WTC11 (cell line): ENCODE measurements around the gene NBL1. TPM values are rescaled to one million over a fixed set of nuclear protein-coding genes. Genes with fewer than 3 reads are reported as not detected.

Experiments
- ATAC-seq: fragments of 200-7000 bp; cut with Tn5 transposase; 2 replicates; pipeline ENCODE4 v1.10.0; 2021; ENCODE audit warnings: mild to moderate bottlenecking, moderate library complexity
- CTCF ChIA-PET: fragments of 300-600 bp; sonication (Branson Sonifier 250); formaldehyde crosslinking; loops from one replicate; lab custom pipeline; 2021; ENCODE audit warnings: antibody characterized with exemption; lab: Charles Lee
- POLR2A ChIA-PET: fragments of 350-600 bp; sonication (Branson Sonifier 250); formaldehyde crosslinking; loops from one replicate; lab custom pipeline; 2021; ENCODE audit warnings: antibody characterized with exemption; lab: Charles Lee
- DNase-seq: peaks from one replicate; pipeline ENCODE4 v3.0.0; 2021; ENCODE audit warnings: low spot score
- H3K27ac Mint-ChIP-seq: 2 replicates; pipeline ENCODE4 v1.8.0; 2021; ENCODE audit warnings: mixed read lengths
- H3K27me3 Mint-ChIP-seq: 2 replicates; pipeline ENCODE4 v1.8.0; 2021; ENCODE audit warnings: low read depth, mild to moderate bottlenecking, moderate library complexity, mixed read lengths
- H3K36me3 Mint-ChIP-seq: 2 replicates; pipeline ENCODE4 v1.8.0; 2021; ENCODE audit warnings: mixed read lengths
- H3K4me1 Mint-ChIP-seq: 2 replicates; pipeline ENCODE4 v1.8.0; 2022; ENCODE audit warnings: mixed read lengths
- H3K4me3 Mint-ChIP-seq: 2 replicates; pipeline ENCODE4 v1.8.0; 2021; ENCODE audit warnings: mild to moderate bottlenecking, moderate library complexity, mixed read lengths
- H3K9me3 Mint-ChIP-seq: 2 replicates; pipeline ENCODE4 v1.8.0; 2021; ENCODE audit warnings: mixed read lengths
- AR ChIP-seq: fragments of 250-450 bp; sonication (Bioruptor Pico); IDR thresholded peaks from 2 replicates; pipeline ENCODE4 v1.9.0; 2021; ENCODE audit warnings: mild to moderate bottlenecking
- ATF1 ChIP-seq: sonication (generic); formaldehyde crosslinking; IDR thresholded peaks from 2 replicates; pipeline ENCODE4 v1.8.1; 2023; ENCODE audit warnings: mild to moderate bottlenecking, moderate library complexity, missing genetic modification reagents
- ATF2 ChIP-seq: sonication (generic); formaldehyde crosslinking; IDR thresholded peaks from 2 replicates; pipeline ENCODE4 v1.8.1; 2022; ENCODE audit warnings: low read depth, missing genetic modification reagents, borderline replicate concordance
- ESRRA ChIP-seq: sonication (generic); formaldehyde crosslinking; IDR thresholded peaks from 2 replicates; pipeline ENCODE4 v1.8.1; 2022; ENCODE audit warnings: mild to moderate bottlenecking, missing genetic modification reagents, borderline replicate concordance
- IRF1 ChIP-seq: sonication (generic); formaldehyde crosslinking; IDR thresholded peaks from 2 replicates; pipeline ENCODE4 v1.8.0; 2023; ENCODE audit warnings: missing genetic modification reagents
- KAT7 ChIP-seq: sonication (generic); formaldehyde crosslinking; IDR thresholded peaks from 2 replicates; pipeline ENCODE4 v1.8.1; 2023; ENCODE audit warnings: missing genetic modification reagents, mild to moderate bottlenecking, borderline replicate concordance
- MYBL2 ChIP-seq: sonication (generic); formaldehyde crosslinking; IDR thresholded peaks from 2 replicates; pipeline ENCODE4 v1.8.1; 2023; ENCODE audit warnings: mild to moderate bottlenecking, moderate library complexity, missing genetic modification reagents
- NFYB ChIP-seq: sonication (generic); formaldehyde crosslinking; conservative IDR thresholded peaks from 2 replicates; pipeline ENCODE4 v1.8.0; 2022; ENCODE audit warnings: low read depth, missing genetic modification reagents
- OVOL2 ChIP-seq: fragments of 250-450 bp; sonication (Bioruptor Pico); IDR thresholded peaks from 2 replicates; pipeline ENCODE4 v1.9.0; 2021; ENCODE audit warnings: mild to moderate bottlenecking, borderline replicate concordance
- PRRX2 ChIP-seq: fragments of 250-450 bp; sonication (Bioruptor Pico); IDR thresholded peaks from 2 replicates; pipeline ENCODE4 v1.8.0; 2021; ENCODE audit warnings: mild to moderate bottlenecking
- RELA ChIP-seq: sonication (generic); formaldehyde crosslinking; IDR thresholded peaks from 2 replicates; pipeline ENCODE4 v1.8.1; 2022; ENCODE audit warnings: missing genetic modification reagents, mild to moderate bottlenecking, borderline replicate concordance
- SMAD4 ChIP-seq: sonication (generic); formaldehyde crosslinking; IDR thresholded peaks from 2 replicates; pipeline ENCODE4 v1.8.0; 2022; ENCODE audit warnings: mild to moderate bottlenecking, missing genetic modification reagents
- TEAD1 ChIP-seq: sonication (generic); formaldehyde crosslinking; IDR thresholded peaks from 2 replicates; pipeline ENCODE4 v1.8.0; 2022; ENCODE audit warnings: mild to moderate bottlenecking, missing genetic modification reagents
- ZMAT4 ChIP-seq: fragments of 250-450 bp; sonication (Bioruptor Pico); IDR thresholded peaks from 2 replicates; pipeline ENCODE4 v1.9.0; 2021; ENCODE audit warnings: mild to moderate bottlenecking
- ZNF219 ChIP-seq: sonication (generic); formaldehyde crosslinking; IDR thresholded peaks from 2 replicates; pipeline ENCODE4 v1.8.0; 2023; ENCODE audit warnings: missing genetic modification reagents, mild to moderate bottlenecking, borderline replicate concordance
- ZNF232 ChIP-seq: sonication (generic); formaldehyde crosslinking; IDR thresholded peaks from 2 replicates; pipeline ENCODE4 v1.8.0; 2022; ENCODE audit warnings: mild to moderate bottlenecking, missing genetic modification reagents
- ZNF263 ChIP-seq: sonication (generic); formaldehyde crosslinking; IDR thresholded peaks from 2 replicates; pipeline ENCODE4 v1.8.1; 2022; ENCODE audit warnings: low read depth, mild to moderate bottlenecking, moderate library complexity, missing genetic modification reagents
- ZNF416 ChIP-seq: fragments of 250-450 bp; sonication (Bioruptor Pico); IDR thresholded peaks from 2 replicates; pipeline ENCODE4 v1.9.0; 2021; ENCODE audit warnings: mild to moderate bottlenecking, inconsistent platforms
- ZNF423 ChIP-seq: fragments of 250-450 bp; sonication (Bioruptor Pico); IDR thresholded peaks from 2 replicates; pipeline ENCODE4 v2.1.2; 2022; ENCODE audit warnings: mild to moderate bottlenecking, moderate library complexity
- ZNF671 ChIP-seq: fragments of 250-450 bp; sonication (Bioruptor Pico); IDR thresholded peaks from 2 replicates; pipeline ENCODE4 v1.8.0; 2021; ENCODE audit warnings: mild to moderate bottlenecking
- total RNA-seq: library from RNA; stranded (reverse); gene quantifications from 3 replicates; pipeline ENCODE4 v1.2.3, GENCODE V29; 2021
- TF ChIP-seq, protein P1 (sequence below): sonication (generic); formaldehyde crosslinking; IDR thresholded peaks from 2 replicates; pipeline ENCODE4 v1.8.0; 2022; ENCODE audit warnings: mild to moderate bottlenecking, missing genetic modification reagents
- TF ChIP-seq, protein P2 (sequence below): sonication (generic); formaldehyde crosslinking; IDR thresholded peaks from 2 replicates; pipeline ENCODE4 v1.8.0; 2022; ENCODE audit warnings: missing genetic modification reagents

NBL1 gene
- total RNA-seq, 1 experiment from 2014 or later = 17.1 TPM

DNA sequence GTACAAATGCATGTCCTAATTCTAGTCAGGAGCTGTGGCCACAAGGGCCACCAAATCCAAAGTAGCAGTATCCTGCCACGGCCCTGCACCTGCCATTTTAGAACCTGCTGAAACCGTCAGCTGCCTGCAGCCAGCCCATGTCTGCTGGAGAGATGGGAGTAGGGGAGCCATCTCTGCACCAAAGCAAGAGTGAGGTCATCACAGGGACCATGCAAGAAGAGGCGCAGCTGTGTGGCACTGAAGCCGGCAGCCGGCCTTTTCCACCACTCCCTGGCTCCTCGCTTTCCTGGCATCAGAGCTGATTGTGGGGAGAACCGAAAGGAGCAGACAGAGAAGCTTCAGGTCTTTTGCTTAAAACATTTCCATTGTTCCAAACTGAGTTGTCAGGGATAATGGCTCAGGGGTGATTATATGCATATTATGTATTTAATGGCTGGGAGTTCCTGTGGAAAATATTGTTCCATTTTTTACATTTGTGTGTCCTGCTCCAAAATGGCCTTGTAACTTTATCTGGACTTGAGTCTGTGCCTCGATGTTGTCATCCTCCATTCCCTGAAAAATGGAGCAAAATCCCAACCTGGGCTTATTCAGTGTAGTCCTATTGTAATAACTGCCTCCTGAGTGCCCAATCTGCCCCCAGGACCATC lies 18.7 kb upstream of the NBL1 start:
- Mint-ChIP-seq H3K4me1 (peaks cover 17% of the 10 kb centered on the region), H3K9me3 (no peaks in the 10 kb centered on the region), H3K27ac (no peak overlapping the region), H3K4me3 (no peak overlapping the region), H3K27me3 (no peaks in the 10 kb centered on the region; the same call in 1 of the 2 replicates), H3K36me3 (peaks cover 17% of the 10 kb centered on the region)
- ChIA-PET CTCF (no interaction called here), POLR2A (no interaction called here)
- no peak for ATAC-seq
- no peak for TF ChIP-seq ATF1 (CRISPR knock-in tag)
- no peak for TF ChIP-seq RELA (CRISPR knock-in tag)
- no peak for TF ChIP-seq ZNF671 (CRISPR knock-in tag)
- TF ChIP-seq ZNF416 = no peak
- TF ChIP-seq NFYB (CRISPR knock-in tag) = no peak
- TF ChIP-seq ESRRA (CRISPR knock-in tag) = no peak
- no peak for TF ChIP-seq TEAD1 (CRISPR knock-in tag)
- no peak for TF ChIP-seq ZNF232 (CRISPR knock-in tag)
- TF ChIP-seq, protein P1, sequence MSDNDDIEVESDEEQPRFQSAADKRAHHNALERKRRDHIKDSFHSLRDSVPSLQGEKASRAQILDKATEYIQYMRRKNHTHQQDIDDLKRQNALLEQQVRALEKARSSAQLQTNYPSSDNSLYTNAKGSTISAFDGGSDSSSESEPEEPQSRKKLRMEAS (CRISPR knock-in tag) = no peak
- no peak for TF ChIP-seq ATF2 (CRISPR knock-in tag)
- TF ChIP-seq ZNF219 = no peak
- DNase-seq = no peak

DNA sequence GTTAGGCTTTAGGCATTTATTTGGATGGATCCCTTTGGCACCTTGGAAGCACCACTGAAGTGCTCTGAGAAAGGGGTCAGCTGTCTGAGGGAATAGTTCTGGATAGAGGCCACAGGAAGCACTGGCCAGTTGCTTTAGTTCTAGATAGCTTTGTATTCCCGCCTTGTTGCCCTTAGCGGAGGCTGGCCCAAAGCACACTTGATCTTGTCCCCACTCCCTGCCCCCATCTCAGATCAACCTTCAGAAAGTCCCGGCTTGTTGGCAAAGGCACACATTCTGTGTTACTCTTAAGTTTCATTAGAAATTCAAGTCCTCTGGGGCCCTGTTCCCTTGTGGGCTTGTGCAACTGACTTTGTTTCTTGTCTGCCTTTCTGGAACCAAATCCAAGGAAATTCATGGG lies 15.2 kb upstream of the NBL1 start:
- POLR2A ChIA-PET = interaction anchor here (0.6 to 0.7 kb wide), 2 partner anchors 76 to 253 kb away, joined by 7 to 11 read pairs; no protein-coding TSS in a partner anchor
- peaks cover 12% of the 10 kb centered on the region for H3K36me3 Mint-ChIP-seq
- ATAC-seq = no peak; the same call in 1 of the 2 replicates
- no peaks in the 10 kb centered on the region for H3K27me3 Mint-ChIP-seq
- CTCF ChIA-PET = interaction anchor here (0.8 to 3.2 kb wide), 6 partner anchors 11 to 360 kb away, joined by 3 to 22 read pairs (median 6); no protein-coding TSS in a partner anchor
- H3K4me3 Mint-ChIP-seq = no peak overlapping the region
- no peak for DNase-seq
- peaks cover 18% of the 10 kb centered on the region for H3K4me1 Mint-ChIP-seq
- H3K9me3 Mint-ChIP-seq = no peaks in the 10 kb centered on the region
- 0 out of 2 replicates have a peak overlapping the region, but pooled peaks have one; percentile 81 for H3K27ac Mint-ChIP-seq
- TF ChIP-seq OVOL2 (CRISPR knock-in tag) = no peak
- no peak for TF ChIP-seq MYBL2 (CRISPR knock-in tag)
- TF ChIP-seq KAT7 (CRISPR knock-in tag) = no peak
- TF ChIP-seq SMAD4 = no peak
- TF ChIP-seq IRF1 (CRISPR knock-in tag) = no peak
- TF ChIP-seq, protein P2, sequence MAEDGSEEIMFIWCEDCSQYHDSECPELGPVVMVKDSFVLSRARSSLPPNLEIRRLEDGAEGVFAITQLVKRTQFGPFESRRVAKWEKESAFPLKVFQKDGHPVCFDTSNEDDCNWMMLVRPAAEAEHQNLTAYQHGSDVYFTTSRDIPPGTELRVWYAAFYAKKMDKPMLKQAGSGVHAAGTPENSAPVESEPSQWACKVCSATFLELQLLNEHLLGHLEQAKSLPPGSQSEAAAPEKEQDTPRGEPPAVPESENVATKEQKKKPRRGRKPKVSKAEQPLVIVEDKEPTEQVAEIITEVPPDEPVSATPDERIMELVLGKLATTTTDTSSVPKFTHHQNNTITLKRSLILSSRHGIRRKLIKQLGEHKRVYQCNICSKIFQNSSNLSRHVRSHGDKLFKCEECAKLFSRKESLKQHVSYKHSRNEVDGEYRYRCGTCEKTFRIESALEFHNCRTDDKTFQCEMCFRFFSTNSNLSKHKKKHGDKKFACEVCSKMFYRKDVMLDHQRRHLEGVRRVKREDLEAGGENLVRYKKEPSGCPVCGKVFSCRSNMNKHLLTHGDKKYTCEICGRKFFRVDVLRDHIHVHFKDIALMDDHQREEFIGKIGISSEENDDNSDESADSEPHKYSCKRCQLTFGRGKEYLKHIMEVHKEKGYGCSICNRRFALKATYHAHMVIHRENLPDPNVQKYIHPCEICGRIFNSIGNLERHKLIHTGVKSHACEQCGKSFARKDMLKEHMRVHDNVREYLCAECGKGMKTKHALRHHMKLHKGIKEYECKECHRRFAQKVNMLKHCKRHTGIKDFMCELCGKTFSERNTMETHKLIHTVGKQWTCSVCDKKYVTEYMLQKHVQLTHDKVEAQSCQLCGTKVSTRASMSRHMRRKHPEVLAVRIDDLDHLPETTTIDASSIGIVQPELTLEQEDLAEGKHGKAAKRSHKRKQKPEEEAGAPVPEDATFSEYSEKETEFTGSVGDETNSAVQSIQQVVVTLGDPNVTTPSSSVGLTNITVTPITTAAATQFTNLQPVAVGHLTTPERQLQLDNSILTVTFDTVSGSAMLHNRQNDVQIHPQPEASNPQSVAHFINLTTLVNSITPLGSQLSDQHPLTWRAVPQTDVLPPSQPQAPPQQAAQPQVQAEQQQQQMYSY (CRISPR knock-in tag) = no peak
- no peak for TF ChIP-seq ZNF423 (CRISPR knock-in tag)
- TF ChIP-seq ZMAT4 (CRISPR knock-in tag) = no peak
- no peak for TF ChIP-seq PRRX2 (CRISPR knock-in tag)
- no peak for TF ChIP-seq AR (CRISPR knock-in tag)
- no peak for TF ChIP-seq ZNF263 (CRISPR knock-in tag)
